SH-SY5Y (cell line): ENCODE results near the gene XAF1.

Source experiments
- GATA2 ChIP-seq: IDR thresholded peaks from 2 replicates; pipeline ENCODE4 v1.6.1; 2011; ENCODE audit warnings: mild to moderate bottlenecking, low read depth, low read length
- GATA3 ChIP-seq: IDR thresholded peaks from 2 replicates; pipeline ENCODE4 v1.6.1; 2011; ENCODE audit warnings: low read depth, mild to moderate bottlenecking, low read length, moderate library complexity

DNA sequence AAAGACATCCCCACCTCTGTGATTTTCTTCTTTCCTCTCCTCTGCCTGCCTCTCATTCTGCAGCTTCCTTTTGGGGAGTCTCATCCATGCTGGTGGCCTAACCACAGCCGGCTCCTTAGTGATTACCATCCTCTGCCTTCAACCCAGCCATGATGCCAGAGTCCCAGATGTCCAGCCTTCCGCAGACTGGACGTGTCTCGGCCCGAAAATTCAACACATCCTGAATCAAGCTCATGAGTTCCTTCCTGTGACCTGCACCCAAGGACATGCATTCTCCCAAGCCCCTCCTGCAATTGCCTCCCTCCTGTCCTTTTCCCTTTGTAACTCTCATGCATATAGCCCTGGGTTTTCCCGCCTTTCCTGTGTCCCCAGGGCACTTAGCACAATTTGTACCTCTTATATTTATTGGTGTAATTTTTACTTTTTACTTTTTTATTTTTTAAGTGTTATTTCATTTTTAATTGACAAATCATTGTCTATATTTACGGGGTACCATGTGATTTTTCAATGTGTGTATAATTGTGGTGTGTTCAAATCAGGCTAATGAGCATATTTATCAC, 41.5 kb upstream of the XAF1 start:
- TF ChIP-seq GATA2 (no peak), GATA3 (no peak)
